HG02610 (cell line): ENCODE data around the gene SOX18.

ENCODE experiments used
- ATAC-seq: cut with Tn5 transposase; IDR thresholded peaks from one replicate; pipeline ENCODE4 v1.9.1; 2021; ENCODE audit warnings: mild to moderate bottlenecking, moderate library complexity; ENCODE audit not compliant: unreplicated experiment

Gene SOX18

DNA sequence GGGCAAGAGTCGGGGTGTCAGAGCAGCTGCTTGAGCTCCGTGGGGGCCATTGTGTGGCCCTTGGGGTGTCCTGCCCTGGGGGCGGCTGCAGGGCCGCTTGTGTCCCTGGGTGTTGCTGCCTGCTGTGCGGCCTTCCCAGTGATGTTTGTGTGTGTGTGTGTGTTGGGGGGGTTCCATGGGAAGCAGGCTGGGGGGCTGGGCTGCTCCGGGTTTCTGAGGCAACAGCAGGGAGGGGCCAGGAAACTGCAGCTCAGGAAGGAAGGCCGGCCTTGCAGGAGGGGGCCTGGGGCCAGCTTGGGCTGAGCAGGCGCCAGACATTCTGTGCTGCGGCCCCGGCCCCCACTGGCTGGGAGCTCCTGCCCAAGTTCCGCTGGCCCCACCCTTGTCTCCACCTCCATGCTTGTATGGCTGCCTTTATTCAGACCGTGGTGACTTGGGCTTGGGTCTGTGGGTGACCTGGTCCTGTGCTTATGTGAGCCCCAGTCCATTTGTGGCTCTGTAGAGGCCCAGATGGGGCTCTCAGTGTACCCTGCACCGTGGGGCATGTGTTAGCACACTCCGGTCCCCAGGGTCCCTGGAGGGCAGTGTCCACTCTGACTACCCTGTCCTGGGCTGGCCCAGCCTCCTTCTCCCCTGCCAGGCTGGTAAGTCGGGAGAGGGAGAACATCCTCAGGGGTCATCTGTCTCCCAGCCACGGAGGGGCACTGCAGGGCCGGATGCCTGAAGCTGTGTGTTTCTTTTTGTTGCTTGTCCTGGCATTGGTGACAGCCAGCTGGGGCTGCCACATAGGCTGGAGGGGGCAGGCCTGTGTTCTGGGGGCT, 4.6 kb upstream of the SOX18 start:
- no peak for ATAC-seq

DNA sequence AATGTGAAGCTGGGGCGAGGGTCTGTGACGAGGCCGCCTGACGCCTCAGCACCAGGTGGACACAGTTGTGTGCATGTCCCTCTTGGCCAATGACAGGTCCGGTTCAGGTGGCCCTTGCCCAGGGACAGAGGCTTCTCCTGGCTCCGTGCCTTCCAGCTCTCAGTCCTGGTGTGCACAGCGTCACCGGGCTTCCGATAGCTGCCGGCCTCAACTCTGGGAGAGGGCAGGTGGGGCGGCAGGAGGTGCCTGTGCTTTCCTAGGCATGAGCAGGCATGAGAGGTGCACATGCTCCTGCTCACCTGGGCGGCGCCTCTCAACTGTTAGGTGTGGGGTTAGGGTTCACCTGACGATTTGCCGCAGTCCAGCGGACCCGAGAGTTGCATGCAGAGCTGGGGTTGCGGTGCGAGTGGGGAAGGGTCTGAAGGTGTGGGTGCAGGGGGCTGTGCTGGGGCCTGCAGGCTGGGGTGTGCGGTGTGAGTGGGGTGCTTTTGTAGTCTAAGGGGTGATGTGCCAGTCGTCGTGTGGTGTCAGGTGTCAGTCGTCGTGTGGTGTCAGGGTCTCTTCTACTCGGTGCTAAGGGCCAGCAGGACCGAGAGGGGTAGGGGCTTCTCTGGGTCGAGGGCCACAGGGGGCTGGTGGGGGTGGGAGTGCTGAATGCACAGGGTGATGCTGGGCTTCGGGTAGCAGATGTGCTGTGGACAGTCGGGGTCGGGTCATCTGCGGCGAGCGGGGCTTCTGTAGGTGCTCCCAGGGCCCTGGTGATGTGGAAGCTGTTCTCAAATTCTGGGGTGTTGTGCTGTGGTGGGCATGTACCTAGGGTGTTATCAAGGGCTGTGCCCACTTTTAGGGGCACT, 3.8 kb upstream of the SOX18 start:
- ATAC-seq = no peak

DNA sequence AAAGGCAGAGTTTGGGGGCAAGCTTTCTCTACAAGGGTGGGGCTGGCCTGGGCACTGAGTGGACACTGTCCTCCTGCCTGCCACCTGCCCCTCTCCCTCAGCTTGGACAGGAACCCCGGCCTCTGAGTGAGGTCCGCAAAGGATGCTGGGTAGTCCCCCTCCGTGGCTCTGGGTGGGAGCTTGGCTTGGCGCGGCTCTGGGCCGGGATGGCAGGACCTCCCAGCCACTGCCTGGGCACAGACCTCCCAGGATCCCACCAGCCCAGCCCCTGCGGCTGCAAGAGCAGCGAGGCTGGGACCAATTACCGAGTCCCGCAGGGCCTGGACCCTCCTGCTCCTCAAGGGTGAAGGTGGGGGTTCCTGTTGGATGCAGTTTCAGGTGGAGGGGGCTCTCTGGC, 2.9 kb upstream of the SOX18 start:
- ATAC-seq = no peak

DNA sequence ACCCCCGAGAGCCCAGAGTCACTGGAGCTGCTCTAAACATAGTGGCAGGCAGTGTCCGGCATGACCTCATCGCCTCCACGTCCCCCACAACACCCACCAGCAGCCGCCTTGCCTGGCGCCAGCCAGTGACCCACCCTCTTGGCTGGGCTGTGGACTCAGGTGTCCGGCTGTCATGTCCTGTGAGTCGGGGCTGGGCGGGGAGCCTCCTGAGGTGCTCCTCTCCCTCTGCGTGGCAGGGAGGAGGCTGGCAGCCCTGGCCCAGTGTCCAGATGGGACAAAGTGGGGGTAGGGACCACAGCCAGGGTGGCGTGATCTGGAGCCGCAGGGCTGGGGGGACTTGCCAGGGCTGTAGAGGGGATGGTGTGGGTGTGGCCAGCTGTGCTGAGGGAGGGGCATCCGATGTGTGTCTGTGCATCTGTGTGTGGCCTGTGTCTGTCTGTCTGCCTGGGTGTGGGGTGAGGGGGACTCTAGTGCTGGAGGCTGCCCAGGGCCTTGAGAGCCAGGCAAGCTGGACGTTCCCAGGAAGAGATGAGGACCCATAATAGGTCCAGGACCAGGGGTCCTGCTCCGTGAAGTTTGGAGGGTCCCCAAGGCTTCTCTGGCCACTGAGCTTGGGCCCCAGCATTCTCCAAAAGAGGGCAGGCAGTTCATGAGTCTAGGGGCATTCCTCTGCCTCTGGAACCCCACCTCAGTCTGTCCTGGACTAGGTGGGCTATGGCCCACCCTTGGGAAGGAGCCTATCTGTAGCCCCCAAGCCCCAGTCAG, 2.3 kb upstream of the SOX18 start:
- ATAC-seq = no peak

DNA sequence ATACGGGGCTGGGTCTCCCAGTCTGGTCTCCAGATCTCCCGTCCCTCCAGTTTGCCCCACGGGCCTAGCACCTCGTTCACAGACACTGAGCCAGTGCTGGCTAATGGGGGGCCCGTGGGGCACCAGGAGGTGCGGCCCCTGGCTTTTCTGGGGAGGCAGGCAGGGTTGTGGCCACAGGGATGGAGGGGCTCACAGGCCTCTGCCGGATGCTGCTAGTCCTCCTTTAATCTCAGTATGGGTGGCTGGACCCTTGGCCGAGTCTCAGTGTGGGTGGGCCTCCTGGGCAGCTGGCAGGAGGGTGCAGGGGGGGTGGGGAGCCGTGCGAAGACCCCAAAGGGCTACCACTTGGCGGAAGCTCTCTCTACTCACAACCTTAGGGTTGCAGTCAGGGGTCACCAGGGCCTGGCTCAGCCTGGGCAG, 1.6 kb upstream of the SOX18 start:
- no peak for ATAC-seq

DNA sequence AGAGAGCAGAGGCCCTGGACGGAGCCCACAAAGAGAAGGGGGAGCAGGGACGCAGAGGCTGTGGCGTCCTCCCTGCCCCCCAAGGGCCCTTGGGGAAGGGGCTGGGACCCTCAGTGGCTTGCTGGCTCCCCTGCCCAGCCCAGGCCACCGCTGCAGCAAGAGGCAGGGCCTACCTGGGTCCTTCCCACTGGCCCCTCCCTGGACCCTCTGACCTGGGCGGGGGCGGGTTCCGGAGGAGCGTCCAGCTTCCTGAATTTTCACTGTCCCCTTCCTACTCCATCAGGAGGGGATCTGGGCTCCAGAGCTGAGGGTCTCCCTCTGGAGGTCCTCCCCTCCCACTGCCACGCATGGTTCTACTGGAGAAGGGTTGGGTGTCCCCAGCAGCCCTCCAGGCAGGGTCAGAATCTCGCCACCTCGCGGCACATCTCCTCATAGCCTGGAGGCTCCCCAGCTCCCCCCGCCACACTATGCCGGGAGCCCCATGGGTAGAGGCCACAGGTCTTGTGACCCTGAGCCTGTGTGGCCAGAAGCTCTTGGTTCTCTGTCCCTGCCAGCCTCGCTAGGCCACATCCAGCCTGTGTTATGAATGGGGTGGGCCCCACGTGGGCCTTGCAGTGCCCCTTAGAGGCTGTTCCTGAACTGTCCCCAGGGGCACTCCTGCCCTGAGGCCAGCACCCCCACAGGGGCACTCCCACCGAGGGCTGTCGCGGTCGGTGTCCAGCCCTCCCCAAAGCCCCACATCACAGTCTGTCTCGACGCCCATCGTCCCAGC, 1.0 kb upstream of the SOX18 start:
- no peak for ATAC-seq

DNA sequence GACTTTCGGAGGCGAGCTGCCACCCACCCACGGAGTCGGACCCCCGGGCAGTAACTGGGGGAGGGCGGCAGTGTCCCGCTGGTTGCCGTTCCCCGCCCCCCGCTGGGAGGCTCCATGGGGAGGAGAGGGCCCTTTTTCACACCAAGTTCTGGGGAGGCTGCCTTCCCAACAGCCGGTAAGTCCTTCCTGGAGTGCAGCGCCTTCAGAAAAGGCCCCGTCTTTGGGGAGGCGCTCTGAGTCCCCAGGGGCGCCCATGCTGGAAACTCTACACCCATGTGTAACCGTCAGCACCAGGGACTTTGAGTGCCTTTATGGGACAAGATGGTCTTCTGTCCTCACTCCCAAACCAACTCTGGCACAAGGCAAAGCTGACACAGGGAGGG, 430 bp upstream of the SOX18 start:
- no peak for ATAC-seq

DNA sequence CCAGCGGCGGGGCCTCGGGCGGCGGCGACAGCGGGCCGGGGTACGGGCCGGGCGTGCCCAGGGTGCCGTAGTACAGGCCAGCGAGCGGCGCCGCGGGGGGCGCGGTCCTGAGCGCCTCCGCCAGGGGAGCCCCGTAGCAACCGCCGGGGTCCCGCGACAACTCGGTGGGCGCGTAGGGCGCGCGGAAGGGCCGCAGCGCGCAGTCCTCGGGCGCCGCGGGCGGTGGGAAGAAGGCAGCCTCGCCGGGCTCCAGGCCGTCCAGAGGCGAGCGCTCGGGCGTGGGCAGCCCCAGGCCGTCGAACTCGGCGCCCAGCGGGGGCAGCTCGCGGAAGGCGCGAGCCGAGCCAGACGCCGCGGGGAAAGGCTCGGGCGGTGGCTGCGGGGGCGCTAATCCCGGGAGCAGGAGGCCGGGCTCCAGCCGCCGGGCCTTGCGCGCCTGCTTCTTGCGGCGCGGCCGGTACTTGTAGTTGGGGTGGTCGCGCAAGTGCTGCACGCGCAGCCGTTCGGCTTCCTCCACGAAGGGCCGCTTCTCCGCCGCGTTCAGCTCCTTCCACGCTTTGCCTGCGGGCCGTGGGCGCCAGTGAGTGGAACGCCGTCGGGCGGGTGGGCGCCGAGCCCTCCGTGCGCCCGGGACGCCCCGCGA, 916 bp downstream of the SOX18 start:
- ATAC-seq = no peak

DNA sequence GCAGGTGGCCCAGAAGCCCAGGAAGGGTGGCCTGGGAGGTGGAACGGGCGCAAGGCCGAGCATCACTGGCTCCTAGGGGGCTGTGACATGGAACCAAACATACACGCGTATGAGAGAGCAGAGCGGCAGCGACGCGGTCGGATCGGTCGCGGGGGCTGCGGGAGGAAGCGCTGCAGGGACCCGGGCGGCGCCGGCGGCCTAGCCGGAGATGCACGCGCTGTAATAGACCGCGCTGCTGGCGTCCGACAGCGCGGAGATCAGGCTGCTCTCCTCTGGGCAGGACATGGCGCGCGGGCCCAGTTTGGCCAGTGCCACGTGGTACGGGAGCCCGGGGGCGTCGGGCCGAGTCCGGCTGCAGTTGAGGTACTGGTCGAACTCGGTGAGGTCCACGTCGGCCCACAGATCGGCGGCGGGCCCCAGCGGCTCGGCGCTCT, 1.5 kb downstream of the SOX18 start:
- no peak for ATAC-seq

DNA sequence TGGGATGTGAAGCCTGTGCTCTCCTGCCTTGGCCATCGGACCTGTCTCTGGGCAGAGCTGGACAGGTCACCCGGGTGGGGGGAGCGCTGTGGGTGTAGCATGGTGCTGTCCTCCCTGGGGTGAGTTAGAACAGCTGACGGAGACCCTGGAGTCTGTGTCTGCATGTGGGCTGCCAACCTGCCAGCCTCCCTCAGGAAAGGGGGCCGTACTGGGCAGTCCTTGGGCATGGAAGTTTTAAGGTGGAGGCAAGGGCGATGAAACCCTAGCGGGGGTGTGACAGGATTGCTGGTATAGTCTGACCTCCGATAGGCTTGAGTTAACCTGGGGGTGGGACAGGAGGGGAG, 2.4 kb downstream of the SOX18 start:
- no peak for ATAC-seq

DNA sequence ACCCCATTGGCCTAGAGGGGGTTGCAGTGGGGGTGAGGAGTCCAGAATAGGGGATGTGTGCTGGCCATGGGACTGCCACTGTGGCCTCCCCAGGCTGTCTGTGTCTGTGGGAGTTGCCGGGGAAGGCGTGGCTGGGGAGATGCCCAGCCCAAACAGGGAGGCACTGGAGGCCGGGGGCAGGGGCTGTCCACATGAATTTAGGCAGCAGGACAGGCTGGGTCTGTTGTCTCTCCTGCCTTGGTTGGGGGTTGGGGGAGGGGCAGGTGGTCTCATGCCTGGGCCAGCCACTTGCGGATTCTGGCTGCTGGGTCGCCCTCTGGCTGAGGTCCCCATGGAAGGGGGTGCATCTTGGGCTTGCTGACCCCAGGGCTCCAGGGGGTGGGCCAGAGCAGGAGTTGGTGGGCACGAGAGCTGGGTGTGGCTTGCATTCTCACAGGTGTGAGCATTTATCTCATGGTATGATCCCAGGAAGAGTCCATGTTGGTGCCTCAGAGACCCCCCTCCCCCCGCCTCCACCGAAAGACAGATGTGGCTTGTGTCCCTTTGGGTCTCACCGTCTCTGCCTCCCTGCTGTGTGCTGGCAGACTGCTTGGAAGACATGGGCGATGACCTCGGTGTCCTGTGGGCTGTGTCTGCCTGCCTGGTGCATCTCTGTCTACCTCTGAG, 4.0 kb downstream of the SOX18 start:
- no peak for ATAC-seq

DNA sequence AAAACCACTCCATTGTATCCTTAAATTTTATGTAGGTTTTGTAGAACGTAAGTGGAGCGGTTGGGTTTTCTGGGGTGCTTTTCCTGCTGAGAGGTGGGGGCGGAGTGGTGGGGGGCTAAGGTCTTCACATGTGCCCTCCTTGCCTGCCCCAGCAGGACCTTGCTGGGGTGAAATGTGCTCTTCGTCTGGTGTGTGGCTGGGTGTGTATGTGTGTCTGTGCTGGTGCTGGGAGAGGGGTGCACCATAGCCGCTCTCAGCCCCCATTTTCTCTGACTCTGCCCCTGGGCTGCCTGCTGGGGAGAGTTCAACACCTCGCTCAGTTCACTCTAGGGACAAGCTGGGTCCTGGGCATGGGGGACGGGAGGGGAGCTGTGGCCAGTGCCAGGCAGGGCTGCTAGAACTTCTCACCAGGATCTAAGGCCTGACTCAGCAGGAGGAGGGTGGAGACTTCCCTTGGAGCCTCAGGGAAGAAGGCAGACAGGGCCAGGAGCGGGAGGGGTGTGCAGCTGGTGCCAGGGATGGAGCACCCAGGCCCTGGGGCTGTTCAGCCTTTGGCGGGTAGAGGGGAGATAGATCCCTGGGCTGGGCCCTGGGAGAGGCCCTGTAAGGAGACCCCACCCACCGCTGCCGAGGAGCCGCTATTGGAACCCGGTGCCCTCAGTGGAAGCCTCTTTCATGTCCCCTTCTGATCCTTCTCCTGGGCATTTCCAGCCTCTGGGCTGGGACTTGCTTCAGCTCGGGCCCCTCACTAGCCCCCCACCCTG, 4.8 kb downstream of the SOX18 start:
- ATAC-seq = no peak

DNA sequence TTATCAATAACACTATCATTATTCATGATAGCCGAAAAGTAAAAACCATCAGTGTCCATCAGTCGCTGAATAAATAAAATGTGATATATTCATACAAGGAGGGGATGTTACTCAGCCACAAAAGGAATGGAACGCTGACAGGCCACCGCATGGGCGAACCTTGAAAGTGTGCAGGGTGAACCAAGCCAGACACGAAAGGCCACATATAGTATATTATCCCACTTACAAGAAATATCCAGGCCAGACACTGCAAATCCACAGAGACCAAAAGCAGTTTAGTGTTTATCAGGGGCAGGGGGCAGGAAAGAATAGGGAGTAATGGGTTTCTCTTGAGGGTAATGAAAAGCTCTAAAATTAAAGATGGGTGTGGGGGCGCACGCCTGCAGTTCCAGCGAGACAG, 5.7 kb downstream of the SOX18 start:
- no peak for ATAC-seq

DNA sequence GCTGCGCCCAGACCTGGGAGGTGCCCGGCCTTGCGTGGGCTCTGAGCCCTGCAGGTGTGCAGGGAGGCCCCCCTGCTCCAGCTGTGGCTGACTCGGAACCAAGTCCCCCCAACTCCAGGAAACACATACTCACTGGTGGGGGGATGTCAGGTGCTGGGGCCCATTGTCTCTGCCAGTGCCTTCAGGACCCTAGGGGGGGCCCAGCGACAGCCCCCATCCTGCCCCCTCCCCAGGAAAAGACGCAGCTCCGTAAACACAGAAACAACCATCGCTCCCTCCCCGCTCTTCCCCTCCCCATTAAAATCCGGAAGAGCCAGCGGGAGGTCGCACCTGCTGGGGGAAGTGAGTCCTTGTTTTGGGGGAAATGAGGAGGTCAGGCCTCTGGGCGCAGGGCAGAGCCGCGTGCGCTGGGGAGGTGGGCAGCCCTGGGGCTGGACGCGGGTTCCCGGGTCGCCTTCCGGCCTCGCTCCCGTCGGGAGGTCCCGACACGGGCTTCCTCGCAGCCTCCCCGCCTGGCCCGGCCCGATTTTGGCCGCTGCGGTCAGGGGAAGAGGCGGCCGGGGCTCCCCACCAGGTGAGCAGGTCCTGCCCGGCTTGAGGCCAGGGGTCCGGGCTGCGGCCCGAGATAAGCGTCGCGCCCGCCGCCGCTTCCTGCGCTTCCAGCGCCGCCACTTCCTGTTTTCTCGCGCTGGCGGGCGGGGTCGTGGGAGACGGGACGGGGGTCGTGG, 7.2 kb downstream of the SOX18 start:
- no peak for ATAC-seq

DNA sequence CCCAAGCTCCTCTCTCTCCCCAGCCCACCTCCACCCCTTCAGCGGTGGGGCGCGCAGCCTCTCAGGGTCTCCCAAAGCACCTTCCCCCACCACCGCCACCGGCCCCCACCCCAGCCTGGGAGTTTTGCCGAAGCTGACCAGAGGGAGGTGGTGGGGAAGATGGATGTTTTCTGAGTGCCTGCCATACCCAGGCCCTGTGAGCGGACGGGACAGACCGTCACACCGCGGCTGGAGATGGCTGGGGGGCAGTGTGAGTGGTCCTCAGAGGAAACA, 7.7 kb downstream of the SOX18 start:
- ATAC-seq = no peak

DNA sequence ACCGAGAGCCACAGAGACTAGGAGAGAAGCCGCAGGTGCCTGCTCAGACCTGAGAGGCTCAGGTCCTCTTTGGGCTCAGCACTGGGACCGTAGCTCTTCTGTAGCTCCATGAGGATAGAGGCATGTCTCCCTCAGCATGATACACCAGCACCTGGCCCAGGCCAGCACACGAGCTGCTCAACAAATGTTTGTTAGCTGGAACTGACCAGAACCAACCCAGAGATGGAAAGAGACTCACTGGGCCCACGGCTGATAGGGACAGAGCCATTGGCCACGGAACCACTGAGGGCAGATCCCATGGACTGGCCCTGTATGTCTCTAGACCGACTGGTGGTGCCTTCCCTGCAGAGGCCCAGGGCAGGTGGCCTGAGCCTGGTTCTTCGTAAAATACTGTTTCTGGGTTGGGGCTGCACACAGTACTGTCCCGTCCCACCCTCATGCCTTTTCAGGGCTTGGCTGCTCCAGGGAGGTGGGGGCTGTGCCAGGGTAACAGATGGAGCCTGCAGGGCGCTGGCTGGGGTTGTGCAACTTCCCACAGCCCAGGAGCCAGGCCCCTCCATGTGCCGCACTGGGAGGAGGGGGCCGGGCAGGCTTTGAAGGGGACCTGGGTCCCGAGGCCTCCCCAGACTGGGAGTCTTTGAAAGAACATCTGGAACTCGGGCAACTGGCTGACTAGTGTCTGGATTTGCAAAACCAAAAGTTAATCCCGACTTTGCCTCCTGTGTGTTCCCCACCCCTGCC, 8.2 kb downstream of the SOX18 start:
- ATAC-seq = no peak

DNA sequence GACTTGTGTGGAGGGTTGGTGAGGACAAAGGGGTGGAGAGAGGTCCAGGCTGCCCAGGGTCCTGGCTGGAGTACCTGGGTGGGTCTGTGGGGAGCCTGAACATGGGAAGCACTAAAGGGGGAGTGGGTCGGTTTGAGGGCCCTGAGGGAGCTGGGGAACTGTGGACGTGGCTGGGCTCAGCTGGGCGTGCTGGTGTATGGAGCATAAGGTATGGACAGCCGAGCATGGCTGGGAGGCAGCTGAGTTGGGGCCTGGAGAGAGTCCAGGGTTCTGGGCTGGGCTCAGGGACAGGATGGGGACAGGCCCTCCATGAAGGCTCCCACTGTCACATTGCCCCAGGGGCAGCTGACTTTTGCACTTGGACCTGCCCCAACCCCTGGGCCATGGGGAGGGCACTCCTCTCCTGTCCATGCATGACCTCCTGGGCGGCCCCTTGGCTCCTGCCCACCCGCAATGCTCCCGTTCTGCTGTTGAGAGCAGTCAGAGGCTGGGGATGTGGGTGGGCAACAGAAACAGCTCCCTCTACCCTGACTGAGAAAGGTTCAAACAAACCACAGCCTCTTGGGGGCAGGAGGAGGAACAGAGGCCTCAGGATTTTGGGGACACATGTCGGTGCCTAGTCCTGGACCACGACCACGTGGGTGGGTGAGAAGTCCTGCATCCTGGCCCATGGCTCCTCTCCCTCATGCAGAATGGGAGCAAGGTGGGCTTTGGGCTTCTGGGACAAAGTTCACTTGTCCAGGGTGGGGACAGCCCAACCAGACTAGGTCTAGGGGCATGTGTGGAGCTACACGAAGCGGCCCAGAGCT, 9.0 kb downstream of the SOX18 start:
- no peak for ATAC-seq
